ENCODE results near the gene SLC2A1. TPM values are rescaled to one million over a fixed set of nuclear protein-coding genes. Genes with fewer than 3 reads are reported as not detected.

Gene SLC2A1
- total RNA-seq, 4 donors from 2014 or later = 953 to 4,970 (median 3,437) TPM

GRCh38 chr1:42983693-42984092 lies 25.0 kb upstream of the SLC2A1 start:
- H3K4me3 ChIP-seq = no peak overlapping the region
- peak overlapping the region in 1 of 4 donors; percentile 8 for H3K27ac ChIP-seq
- H3K4me1 ChIP-seq = peaks cover 0 to 8% (median 2%) of the 10 kb centered on the region in 4 donors
- H3K36me3 ChIP-seq = no peaks in the 10 kb centered on the region
- no peaks in the 10 kb centered on the region for H3K9me3 ChIP-seq
- TF ChIP-seq EP300 (IDR thresholded peaks at IDR 0.05) (no peak), POLR2A (IDR thresholded peaks at IDR 0.05) (no peak)
- TF ChIP-seq, protein P1, sequence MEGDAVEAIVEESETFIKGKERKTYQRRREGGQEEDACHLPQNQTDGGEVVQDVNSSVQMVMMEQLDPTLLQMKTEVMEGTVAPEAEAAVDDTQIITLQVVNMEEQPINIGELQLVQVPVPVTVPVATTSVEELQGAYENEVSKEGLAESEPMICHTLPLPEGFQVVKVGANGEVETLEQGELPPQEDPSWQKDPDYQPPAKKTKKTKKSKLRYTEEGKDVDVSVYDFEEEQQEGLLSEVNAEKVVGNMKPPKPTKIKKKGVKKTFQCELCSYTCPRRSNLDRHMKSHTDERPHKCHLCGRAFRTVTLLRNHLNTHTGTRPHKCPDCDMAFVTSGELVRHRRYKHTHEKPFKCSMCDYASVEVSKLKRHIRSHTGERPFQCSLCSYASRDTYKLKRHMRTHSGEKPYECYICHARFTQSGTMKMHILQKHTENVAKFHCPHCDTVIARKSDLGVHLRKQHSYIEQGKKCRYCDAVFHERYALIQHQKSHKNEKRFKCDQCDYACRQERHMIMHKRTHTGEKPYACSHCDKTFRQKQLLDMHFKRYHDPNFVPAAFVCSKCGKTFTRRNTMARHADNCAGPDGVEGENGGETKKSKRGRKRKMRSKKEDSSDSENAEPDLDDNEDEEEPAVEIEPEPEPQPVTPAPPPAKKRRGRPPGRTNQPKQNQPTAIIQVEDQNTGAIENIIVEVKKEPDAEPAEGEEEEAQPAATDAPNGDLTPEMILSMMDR (IDR thresholded peaks at IDR 0.05) = no peak
- 67 to 79% methylated on average over 1 of the region's 1 CpG for WGBS, 2 donors
- DNase-seq (ENCODE audit: low spot score in 2 of 2) = no peak
- no peaks in the 10 kb centered on the region for H3K27me3 ChIP-seq

GRCh38 chr1:42983253-42983652 lies 24.6 kb upstream of the SLC2A1 start:
- WGBS, 2 donors = 44 to 46% methylated on average over 3 of the region's 3 CpGs
- Histone ChIP-seq H3K27me3 (no peaks in the 10 kb centered on the region), H3K36me3 (no peaks in the 10 kb centered on the region), H3K4me1 (peaks cover 0 to 8% (median 2%) of the 10 kb centered on the region in 4 donors), H3K27ac (peak overlapping the region in 1 of 4 donors; percentile 8), H3K4me3 (no peak overlapping the region), H3K9me3 (no peaks in the 10 kb centered on the region)
- DNase-seq (ENCODE audit: low spot score in 2 of 2) = no peak
- TF ChIP-seq EP300 (IDR thresholded peaks at IDR 0.05) (no peak), POLR2A (IDR thresholded peaks at IDR 0.05) (no peak)
- TF ChIP-seq, protein P1 (IDR thresholded peaks at IDR 0.05) = no peak

- WGBS, 2 donors = 79 to 84% methylated on average over 6 of the region's 6 CpGs
Observed at GRCh38 chr1:42982641-42983040, 24.0 kb upstream of the SLC2A1 start.

GRCh38 chr1:42981871-42982270 lies 23.2 kb upstream of the SLC2A1 start:
- no peaks in the 10 kb centered on the region for H3K27me3 ChIP-seq
- peaks cover 0 to 8% (median 2%) of the 10 kb centered on the region in 4 donors for H3K4me1 ChIP-seq
- no peak overlapping the region for H3K27ac ChIP-seq
- no peak for TF ChIP-seq POLR2A (IDR thresholded peaks at IDR 0.05)
- TF ChIP-seq, protein P1 (IDR thresholded peaks at IDR 0.05) = no peak
- TF ChIP-seq EP300 (IDR thresholded peaks at IDR 0.05) = no peak
- H3K4me3 ChIP-seq = no peak overlapping the region
- H3K36me3 ChIP-seq = no peaks in the 10 kb centered on the region
- no peak for DNase-seq (ENCODE audit: low spot score in 2 of 2)
- H3K9me3 ChIP-seq = no peaks in the 10 kb centered on the region
- WGBS, 2 donors = 55 to 56% methylated on average over 6 of the region's 6 CpGs

More at GRCh38 chr1:42982641-42983040, 24.0 kb upstream of the SLC2A1 start:
- Histone ChIP-seq H3K4me1 (peaks cover 0 to 8% (median 2%) of the 10 kb centered on the region in 4 donors), H3K27me3 (no peaks in the 10 kb centered on the region), H3K27ac (peak overlapping the region in 1 of 4 donors; percentile 8), H3K4me3 (no peak overlapping the region), H3K9me3 (no peaks in the 10 kb centered on the region), H3K36me3 (no peaks in the 10 kb centered on the region)
- TF ChIP-seq, protein P1 (IDR thresholded peaks at IDR 0.05) = no peak
- TF ChIP-seq EP300 (IDR thresholded peaks at IDR 0.05) (no peak), POLR2A (IDR thresholded peaks at IDR 0.05) (no peak)
- no peak for DNase-seq (ENCODE audit: low spot score in 2 of 2)

DNA sequence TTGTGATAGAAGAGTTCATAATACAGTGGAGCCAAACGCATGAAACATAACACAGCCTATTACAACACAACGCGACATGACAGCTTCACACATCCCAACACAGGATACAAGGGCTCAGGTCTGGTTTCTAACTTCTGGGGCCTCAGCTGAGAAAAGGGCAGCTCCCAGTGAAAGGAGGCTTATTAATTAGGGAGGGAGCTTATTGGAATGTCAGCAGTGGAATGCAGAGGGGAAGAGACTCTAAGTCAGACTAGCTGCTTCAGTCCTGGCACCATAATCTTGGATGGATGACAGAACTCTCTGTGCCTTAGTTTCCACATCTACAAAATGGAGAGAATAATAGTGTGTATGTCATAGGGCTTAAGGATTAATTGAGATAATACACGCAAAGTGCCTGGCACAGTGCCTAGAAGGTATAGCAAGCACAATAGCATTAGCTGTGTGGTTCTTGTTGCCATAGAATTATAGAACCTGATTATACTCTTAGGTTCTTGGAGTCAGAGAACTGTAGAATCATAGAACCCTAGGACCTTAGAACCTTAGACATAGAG lies 22.7 kb upstream of the SLC2A1 start:
- no peak for DNase-seq (ENCODE audit: low spot score in 2 of 2)
- Histone ChIP-seq H3K27me3 (no peaks in the 10 kb centered on the region), H3K4me3 (no peak overlapping the region), H3K36me3 (no peaks in the 10 kb centered on the region), H3K27ac (peak overlapping the region in 3 of 4 donors; percentile 25 to 46 (median 28)), H3K9me3 (no peaks in the 10 kb centered on the region), H3K4me1 (peaks cover 0 to 8% (median 2%) of the 10 kb centered on the region in 4 donors)
- 68 to 81% methylated on average over 4 of the region's 4 CpGs for WGBS, 2 donors
- no peak for TF ChIP-seq EP300 (IDR thresholded peaks at IDR 0.05)
- TF ChIP-seq, protein P1 (IDR thresholded peaks at IDR 0.05) = no peak
- TF ChIP-seq POLR2A (IDR thresholded peaks at IDR 0.05) = no peak

Data from tibial nerve (tissue), 4 donors.